LNCAP (cell line): Measurements from ENCODE around the gene ALG12.

ENCODE experiments used
- TF ChIP-seq, protein P1 (sequence below): fragments of 450-650 bp; IDR thresholded peaks from 2 replicates; pipeline ENCODE4 v1.5.1; 2017; ENCODE audit warnings: mild to moderate bottlenecking

ALG12 gene

DNA sequence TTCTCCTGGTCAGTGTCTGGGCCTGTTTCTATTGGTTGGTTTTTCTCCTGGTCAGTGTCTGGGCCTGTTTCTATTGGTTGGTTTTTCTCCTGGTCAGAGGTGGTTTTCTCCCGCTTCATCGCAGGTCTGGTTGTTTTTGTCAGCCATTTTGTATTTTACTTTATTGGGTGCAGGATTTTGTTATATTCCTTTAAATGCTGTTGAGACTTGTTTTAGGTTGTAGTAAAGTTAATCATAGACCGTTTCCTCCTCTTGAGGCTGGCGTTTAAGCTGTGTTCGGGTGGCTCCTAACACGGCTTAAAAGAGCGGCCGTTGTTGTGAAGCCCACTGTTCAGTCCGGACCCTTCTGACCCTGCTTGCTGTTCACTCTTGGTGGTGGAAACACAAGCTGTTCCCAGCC is 38.4 kb downstream of the ALG12 start:
- TF ChIP-seq, protein P1, sequence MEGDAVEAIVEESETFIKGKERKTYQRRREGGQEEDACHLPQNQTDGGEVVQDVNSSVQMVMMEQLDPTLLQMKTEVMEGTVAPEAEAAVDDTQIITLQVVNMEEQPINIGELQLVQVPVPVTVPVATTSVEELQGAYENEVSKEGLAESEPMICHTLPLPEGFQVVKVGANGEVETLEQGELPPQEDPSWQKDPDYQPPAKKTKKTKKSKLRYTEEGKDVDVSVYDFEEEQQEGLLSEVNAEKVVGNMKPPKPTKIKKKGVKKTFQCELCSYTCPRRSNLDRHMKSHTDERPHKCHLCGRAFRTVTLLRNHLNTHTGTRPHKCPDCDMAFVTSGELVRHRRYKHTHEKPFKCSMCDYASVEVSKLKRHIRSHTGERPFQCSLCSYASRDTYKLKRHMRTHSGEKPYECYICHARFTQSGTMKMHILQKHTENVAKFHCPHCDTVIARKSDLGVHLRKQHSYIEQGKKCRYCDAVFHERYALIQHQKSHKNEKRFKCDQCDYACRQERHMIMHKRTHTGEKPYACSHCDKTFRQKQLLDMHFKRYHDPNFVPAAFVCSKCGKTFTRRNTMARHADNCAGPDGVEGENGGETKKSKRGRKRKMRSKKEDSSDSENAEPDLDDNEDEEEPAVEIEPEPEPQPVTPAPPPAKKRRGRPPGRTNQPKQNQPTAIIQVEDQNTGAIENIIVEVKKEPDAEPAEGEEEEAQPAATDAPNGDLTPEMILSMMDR, result no peak

- TF ChIP-seq, protein P1, result no peak
These were observed 40.0 kb downstream of the ALG12 start for GRCh38 chr22:49878206-49878605.

GRCh38 chr22:49877642-49878041 is 40.6 kb downstream of the ALG12 start:
- TF ChIP-seq, protein P1, result no peak

DNA sequence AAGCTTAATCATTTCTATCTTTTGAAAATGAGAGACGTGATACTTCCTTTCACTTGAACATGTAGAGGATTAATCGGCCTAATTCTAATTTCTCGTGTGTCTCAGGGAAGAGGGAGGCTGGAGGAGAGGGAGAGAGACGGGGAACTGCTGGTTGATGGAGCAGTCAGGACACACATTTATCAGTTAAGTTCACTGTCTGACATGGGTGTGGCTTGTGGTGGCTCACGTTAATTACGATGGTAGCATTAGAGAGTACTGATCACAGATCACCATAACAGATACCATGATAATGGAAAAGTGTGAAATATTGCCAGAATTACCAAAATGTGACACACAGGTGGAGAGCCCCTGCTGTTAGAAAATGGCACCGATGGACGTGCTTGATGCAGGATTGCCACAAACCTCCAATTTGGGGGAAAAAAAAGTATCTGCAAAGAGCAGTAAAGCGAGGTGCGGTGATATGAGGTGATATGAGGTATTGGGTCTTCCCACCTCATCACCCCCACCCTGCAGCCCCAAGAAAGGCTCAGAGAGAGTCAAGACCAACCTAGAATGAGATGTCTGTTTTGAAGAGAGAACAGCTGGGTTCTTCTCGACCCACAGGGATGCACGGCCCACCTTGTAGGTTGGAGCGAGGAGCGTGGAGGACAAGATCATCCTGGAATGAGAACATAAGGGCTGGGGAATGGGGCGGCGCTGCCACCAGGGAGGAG is 44.9 kb downstream of the ALG12 start:
- TF ChIP-seq, protein P1, result no peak

DNA sequence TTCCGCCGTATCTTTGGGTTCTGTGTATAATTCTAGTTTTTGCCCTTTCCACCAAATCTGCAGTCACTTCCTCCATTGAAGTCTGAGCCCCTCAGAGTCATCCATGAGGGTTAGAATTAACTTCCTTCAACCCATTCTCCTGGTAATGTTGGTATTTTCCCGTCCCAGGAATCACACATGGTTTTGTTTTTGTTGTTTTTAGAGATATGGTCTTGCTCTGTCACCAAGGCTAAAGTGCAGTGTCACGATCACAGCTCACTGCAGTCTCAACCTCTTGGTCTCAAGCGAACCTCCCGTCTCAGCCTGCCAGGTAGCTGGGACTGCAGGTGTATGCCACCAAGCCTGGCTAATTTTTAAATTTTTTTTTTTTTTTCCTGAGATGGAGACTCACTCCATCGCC is 45.9 kb downstream of the ALG12 start:
- TF ChIP-seq, protein P1, result no peak

DNA sequence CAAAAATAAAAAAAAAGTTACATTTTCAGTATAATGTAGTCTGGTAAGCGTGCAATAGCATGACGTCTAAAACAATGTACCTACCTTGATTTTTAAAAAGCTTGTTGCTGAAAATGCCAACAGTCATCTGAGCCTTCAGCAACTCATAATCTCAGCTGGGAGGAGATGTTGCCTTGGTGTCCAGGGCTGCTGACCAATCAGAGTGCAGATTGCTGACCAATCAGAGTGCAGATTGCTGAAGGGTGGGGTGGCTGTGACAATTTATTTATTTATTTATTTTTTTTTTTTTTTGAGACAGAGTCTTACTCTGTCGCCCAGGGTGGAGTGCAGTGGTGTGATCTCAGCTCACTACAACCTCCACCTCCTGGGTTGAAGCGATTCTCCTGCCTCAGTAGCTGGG is 46.8 kb downstream of the ALG12 start:
- TF ChIP-seq, protein P1, result no peak

GRCh38 chr22:49869845-49870712 is 48.2 kb downstream of the ALG12 start:
- TF ChIP-seq, protein P1, result no peak
